Measurements from ENCODE around the gene UBTF. TPM values are rescaled to one million over a fixed set of nuclear protein-coding genes. Genes with fewer than 3 reads are reported as not detected.

UBTF gene
- total RNA-seq, 1 donor, result 49.6 TPM

DNA sequence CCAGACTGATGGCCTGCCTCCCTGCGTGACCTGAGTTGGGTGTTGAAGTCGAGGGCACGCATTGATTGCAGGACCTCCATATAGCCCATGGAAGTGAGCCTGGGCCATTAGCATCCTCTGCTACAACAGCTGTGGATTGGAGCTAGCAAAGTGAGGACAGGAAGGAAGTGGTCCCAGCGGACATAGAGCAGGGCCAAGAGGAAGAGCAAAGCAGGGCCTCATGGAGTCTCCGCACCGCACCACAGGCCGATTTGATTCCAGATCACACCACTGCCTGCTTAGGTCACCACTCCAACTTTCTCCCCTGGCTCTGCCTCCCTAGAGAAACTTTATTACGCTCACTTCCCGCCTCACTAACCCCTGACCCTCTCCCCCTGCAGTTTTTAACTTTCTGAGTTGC, 10.7 kb upstream of the UBTF start:
- H4K20me1 ChIP-seq (ENCODE audit: insufficient read depth, low read length), result no peaks in the 10 kb centered on the region

GRCh38 chr17:44229090-44229489, 9.6 kb upstream of the UBTF start:
- Histone ChIP-seq H3K79me2 (ENCODE audit: insufficient read depth, low read length) (no peaks in the 10 kb centered on the region), H3K36me3 (ENCODE audit: insufficient read depth, low read length) (no peaks in the 10 kb centered on the region), H3K4me1 (ENCODE audit: insufficient read depth, low read length) (peaks cover under 1% of the 10 kb centered on the region), H3K4me3 (ENCODE audit: insufficient read depth, low read length) (no peak overlapping the region), H2AFZ (ENCODE audit: low read length) (no peak overlapping the region), H3K27me3 (ENCODE audit: insufficient read depth, low read length) (peaks cover 3% of the 10 kb centered on the region), H3K27ac (ENCODE audit: low read depth, low read length) (no peak overlapping the region), H4K20me1 (ENCODE audit: insufficient read depth, low read length) (no peaks in the 10 kb centered on the region), H3K9me3 (ENCODE audit: low read depth, low read length) (no peaks in the 10 kb centered on the region), H3K4me2 (ENCODE audit: insufficient read depth, low read length) (no peak overlapping the region)
- no peak for DNase-seq (ENCODE audit: insufficient read length, low spot score, missing footprints)
- TF ChIP-seq, protein P1, sequence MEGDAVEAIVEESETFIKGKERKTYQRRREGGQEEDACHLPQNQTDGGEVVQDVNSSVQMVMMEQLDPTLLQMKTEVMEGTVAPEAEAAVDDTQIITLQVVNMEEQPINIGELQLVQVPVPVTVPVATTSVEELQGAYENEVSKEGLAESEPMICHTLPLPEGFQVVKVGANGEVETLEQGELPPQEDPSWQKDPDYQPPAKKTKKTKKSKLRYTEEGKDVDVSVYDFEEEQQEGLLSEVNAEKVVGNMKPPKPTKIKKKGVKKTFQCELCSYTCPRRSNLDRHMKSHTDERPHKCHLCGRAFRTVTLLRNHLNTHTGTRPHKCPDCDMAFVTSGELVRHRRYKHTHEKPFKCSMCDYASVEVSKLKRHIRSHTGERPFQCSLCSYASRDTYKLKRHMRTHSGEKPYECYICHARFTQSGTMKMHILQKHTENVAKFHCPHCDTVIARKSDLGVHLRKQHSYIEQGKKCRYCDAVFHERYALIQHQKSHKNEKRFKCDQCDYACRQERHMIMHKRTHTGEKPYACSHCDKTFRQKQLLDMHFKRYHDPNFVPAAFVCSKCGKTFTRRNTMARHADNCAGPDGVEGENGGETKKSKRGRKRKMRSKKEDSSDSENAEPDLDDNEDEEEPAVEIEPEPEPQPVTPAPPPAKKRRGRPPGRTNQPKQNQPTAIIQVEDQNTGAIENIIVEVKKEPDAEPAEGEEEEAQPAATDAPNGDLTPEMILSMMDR (IDR thresholded peaks at IDR 0.05; ENCODE audit: extremely low read depth, low read depth, low read length), result no peak

More for the DNA sequence above, 10.7 kb upstream of the UBTF start:
- Histone ChIP-seq H3K79me2 (ENCODE audit: insufficient read depth, low read length) (no peaks in the 10 kb centered on the region), H3K9me3 (ENCODE audit: low read depth, low read length) (no peaks in the 10 kb centered on the region), H3K4me3 (ENCODE audit: insufficient read depth, low read length) (no peak overlapping the region), H2AFZ (ENCODE audit: low read length) (no peak overlapping the region), H3K36me3 (ENCODE audit: insufficient read depth, low read length) (no peaks in the 10 kb centered on the region), H3K27ac (ENCODE audit: low read depth, low read length) (no peak overlapping the region), H3K4me2 (ENCODE audit: insufficient read depth, low read length) (no peak overlapping the region), H3K27me3 (ENCODE audit: insufficient read depth, low read length) (peaks cover 3% of the 10 kb centered on the region), H3K4me1 (ENCODE audit: insufficient read depth, low read length) (peaks cover 4% of the 10 kb centered on the region)
- TF ChIP-seq, protein P1 (IDR thresholded peaks at IDR 0.05; ENCODE audit: extremely low read depth, low read depth, low read length), result no peak
- no peak for DNase-seq (ENCODE audit: insufficient read length, low spot score, missing footprints)

GRCh38 chr17:44223541-44224071, 4.1 kb upstream of the UBTF start:
- H3K27ac ChIP-seq (ENCODE audit: low read depth, low read length), result peak overlapping the region; percentile 96
- H3K36me3 ChIP-seq (ENCODE audit: insufficient read depth, low read length), result no peaks in the 10 kb centered on the region

DNA sequence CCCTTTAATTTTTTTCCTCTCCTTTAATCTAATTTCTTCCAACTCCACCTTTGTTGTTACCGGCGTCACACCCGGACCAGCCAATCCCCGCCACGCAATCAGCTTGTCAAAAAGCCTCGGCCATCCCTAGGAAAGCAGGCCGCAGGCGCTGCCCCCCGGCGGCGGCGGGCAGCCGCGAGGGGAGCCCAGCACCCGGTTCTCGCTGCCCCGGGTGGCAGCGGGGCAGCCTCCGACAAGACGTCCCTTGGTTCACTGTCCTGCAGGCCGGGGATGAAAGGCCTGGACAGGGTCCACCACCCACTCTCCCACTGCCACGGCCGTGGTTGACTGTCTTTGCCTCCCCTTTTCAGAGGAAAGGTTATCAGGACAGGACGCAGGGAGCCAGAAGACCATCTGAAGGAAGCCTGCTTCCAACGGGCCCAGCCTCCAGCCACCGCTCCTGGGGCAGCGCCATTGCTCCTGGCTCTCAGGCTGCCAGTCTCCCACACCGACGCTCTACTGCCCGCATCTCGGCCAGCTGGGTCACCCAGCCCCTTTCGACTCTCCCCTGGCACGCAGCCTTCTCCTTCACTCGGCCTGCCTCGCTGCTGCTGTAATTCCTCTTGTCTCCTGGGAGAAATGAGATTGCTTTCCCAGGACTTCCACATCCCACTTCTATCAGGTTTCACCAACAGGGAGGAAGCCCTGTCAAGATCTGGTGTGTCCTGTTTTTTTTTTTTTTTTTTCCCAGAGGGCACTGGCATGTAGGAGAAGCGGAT, 2.8 kb upstream of the UBTF start:
- Histone ChIP-seq H3K9me3 (ENCODE audit: low read depth, low read length) (no peaks in the 10 kb centered on the region), H2AFZ (ENCODE audit: low read length) (peak overlapping the region; percentile 87), H3K79me2 (ENCODE audit: insufficient read depth, low read length) (peaks cover 15% of the 10 kb centered on the region), H3K4me3 (ENCODE audit: insufficient read depth, low read length) (peak overlapping the region; percentile 84), H3K4me2 (ENCODE audit: insufficient read depth, low read length) (peak overlapping the region; percentile 78), H3K4me1 (ENCODE audit: insufficient read depth, low read length) (peaks cover 32% of the 10 kb centered on the region), H3K36me3 (ENCODE audit: insufficient read depth, low read length) (no peaks in the 10 kb centered on the region), H4K20me1 (ENCODE audit: insufficient read depth, low read length) (peaks cover 16% of the 10 kb centered on the region), H3K27ac (ENCODE audit: low read depth, low read length) (peak overlapping the region; percentile 96), H3K27me3 (ENCODE audit: insufficient read depth, low read length) (no peaks in the 10 kb centered on the region)
- TF ChIP-seq, protein P1 (IDR thresholded peaks at IDR 0.05; ENCODE audit: extremely low read depth, low read depth, low read length), result peak; percentile 11
- DNase-seq (ENCODE audit: insufficient read length, low spot score, missing footprints), result peak; percentile 96

More at GRCh38 chr17:44223541-44224071, 4.1 kb upstream of the UBTF start:
- Histone ChIP-seq H3K4me2 (ENCODE audit: insufficient read depth, low read length) (peak overlapping the region; percentile 78), H3K4me3 (ENCODE audit: insufficient read depth, low read length) (no peak overlapping the region), H4K20me1 (ENCODE audit: insufficient read depth, low read length) (peaks cover 7% of the 10 kb centered on the region), H2AFZ (ENCODE audit: low read length) (no peak overlapping the region), H3K79me2 (ENCODE audit: insufficient read depth, low read length) (peaks cover 5% of the 10 kb centered on the region), H3K9me3 (ENCODE audit: low read depth, low read length) (no peaks in the 10 kb centered on the region), H3K4me1 (ENCODE audit: insufficient read depth, low read length) (peaks cover 24% of the 10 kb centered on the region), H3K27me3 (ENCODE audit: insufficient read depth, low read length) (no peaks in the 10 kb centered on the region)
- TF ChIP-seq, protein P1 (IDR thresholded peaks at IDR 0.05; ENCODE audit: extremely low read depth, low read depth, low read length), result no peak
- DNase-seq (ENCODE audit: insufficient read length, low spot score, missing footprints), result peak; percentile 71
